OCI-LY7 (cell line): ENCODE measurements around the gene ZNF527.

Experiments
- CTCF ChIP-seq: fragments of 200-600 bp; sonication (generic); conservative IDR thresholded peaks from 2 replicates; pipeline ENCODE4 v1.5.1; 2014; ENCODE audit warnings: mild to moderate bottlenecking, antibody characterized with exemption, low read length, moderate library complexity, mixed read lengths
- EZH2phosphoT487 ChIP-seq: fragments of 200-600 bp; sonication (generic); IDR thresholded peaks from 2 replicates; pipeline ENCODE4 v1.6.1; 2018; ENCODE audit warnings: low read depth, borderline replicate concordance, mild to moderate bottlenecking, mixed run types, antibody characterized with exemption, low read length, moderate library complexity, mixed read lengths

- TF ChIP-seq CTCF (peak; percentile 58), EZH2phosphoT487 (no peak)
Measured at GRCh38 chr19:37362733-37363132, 8.2 kb upstream of the ZNF527 start.
